Retinal pigment epithelial cell (primary cell): ENCODE results near the gene EML2.
A peak's percentile ranks its signal among the peaks of the same experiment; 100 is the strongest.

Experiments used
- DNase-seq: peaks from one replicate; pipeline ENCODE4 v3.0.0-alpha.2; 2010; ENCODE audit warnings: low read depth
- H3K4me3 ChIP-seq: 2 replicates; pipeline ENCODE4 v1.5.1; 2011; ENCODE audit warnings: mild to moderate bottlenecking, low read length, control low read depth, moderate library complexity
- CTCF ChIP-seq: conservative IDR thresholded peaks from 2 replicates; pipeline ENCODE4 v1.5.1; 2011; ENCODE audit warnings: low read depth, low read length, control low read depth, inconsistent platforms

The EML2 gene

GRCh38 chr19:45608948-45609347 lies 30.2 kb downstream of the EML2 start:
- H3K4me3 ChIP-seq: no peak overlapping the region
- no peak for TF ChIP-seq CTCF
- DNase-seq: no peak

GRCh38 chr19:45607071-45608029 lies 31.8 kb downstream of the EML2 start:
- DNase-seq: peak; percentile 9
- TF ChIP-seq CTCF: peak; percentile 93
- peak overlapping the region; percentile 39 for H3K4me3 ChIP-seq

GRCh38 chr19:45601524-45602374 lies 37.4 kb downstream of the EML2 start, which contains the start of gene GPR4:
Gene GPR4, minus strand, starts transcription at chr19:45602212. Its CDS starts 10,346 bp downstream, at chr19:45591866.
- DNase-seq: no peak
- H3K4me3 ChIP-seq: no peak within 1 kb of the TSS
- TF ChIP-seq CTCF: no peak

- no peak overlapping the region for H3K4me3 ChIP-seq
- DNase-seq: no peak
- no peak for TF ChIP-seq CTCF
These were observed 38.1 kb downstream of the EML2 start for GRCh38 chr19:45601115-45601514.

- TF ChIP-seq CTCF: no peak
- H3K4me3 ChIP-seq: no peak overlapping the region
- no peak for DNase-seq
These were observed 38.8 kb downstream of the EML2 start for GRCh38 chr19:45600340-45600885.

- no peak for DNase-seq
- no peak overlapping the region for H3K4me3 ChIP-seq
- no peak for TF ChIP-seq CTCF
These were observed 39.9 kb downstream of the EML2 start for GRCh38 chr19:45599286-45599685.
